HG03439 (cell line): ENCODE measurements around the gene ALOX5.
"Not testable (repeated sequence)": the region's sequence is repeated elsewhere in the genome, so short reads cannot be mapped to it uniquely, and the experiment has no call there.

Experiments used
- ATAC-seq: cut with Tn5 transposase; IDR thresholded peaks from one replicate; pipeline ENCODE4 v1.9.1; 2021; ENCODE audit warnings: mild to moderate bottlenecking, moderate library complexity; ENCODE audit not compliant: unreplicated experiment

Gene ALOX5

DNA sequence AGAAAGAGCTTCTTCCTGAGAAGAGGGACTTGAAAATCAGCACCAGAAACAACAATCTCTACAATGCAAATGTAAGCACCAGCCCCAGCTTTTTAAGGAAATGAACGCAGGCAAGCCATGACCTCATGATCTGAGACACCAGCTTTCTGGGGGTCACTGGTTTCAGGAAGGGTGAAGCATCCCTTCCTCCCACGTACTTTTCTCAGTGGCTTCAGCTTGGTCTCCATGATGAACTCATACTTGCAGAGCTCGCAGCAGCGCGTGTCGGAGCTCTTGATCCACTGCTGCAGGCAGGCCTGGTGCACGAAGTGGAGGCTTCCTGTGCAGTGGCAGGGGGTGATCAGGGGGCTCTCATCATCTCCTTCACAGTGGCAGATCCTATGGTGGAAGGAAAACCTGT is 87.0 kb downstream of the ALOX5 start:
- peak; percentile 77 for ATAC-seq

DNA sequence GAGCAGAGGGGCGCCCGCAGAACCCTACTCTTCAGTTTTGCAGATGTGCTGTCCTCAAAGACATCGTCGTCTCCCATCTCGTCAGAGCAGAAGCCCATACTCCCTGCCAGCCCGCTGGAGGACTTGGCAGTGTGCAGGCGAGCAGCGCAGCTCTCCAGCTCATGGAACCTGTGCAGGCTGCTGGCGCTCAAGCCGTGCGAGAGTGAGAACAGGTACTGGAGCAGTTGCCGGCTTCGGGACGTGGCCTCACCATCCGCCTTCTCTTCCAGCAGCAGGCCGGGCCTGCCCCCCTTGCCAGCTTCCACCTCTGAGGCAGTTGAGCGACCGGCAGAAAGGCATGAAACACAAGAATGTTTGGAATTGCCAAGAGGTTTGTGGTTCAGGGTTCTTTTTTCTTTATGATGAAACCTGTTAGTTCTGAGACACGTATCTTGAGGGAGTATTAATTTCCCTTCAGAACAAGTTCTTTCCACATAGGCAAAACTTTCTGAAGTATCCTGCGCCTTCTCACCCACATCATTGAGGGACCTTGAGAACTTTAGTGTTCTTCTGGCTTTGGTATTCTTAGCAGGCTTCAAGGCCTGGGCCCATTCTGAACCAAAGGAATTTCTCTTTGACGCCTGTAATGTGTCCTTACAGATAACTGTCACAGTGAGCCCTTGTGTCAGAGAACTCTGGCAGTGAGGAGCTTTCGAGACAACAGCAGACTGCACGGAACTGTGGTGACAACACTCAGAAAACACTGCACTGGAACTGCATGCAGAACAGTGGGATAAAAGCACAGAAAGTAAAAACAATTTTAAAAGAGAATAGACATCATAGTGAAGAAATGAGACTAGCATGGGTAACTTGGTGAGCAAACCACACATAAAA is 89.5 kb downstream of the ALOX5 start:
- ATAC-seq = no peak

DNA sequence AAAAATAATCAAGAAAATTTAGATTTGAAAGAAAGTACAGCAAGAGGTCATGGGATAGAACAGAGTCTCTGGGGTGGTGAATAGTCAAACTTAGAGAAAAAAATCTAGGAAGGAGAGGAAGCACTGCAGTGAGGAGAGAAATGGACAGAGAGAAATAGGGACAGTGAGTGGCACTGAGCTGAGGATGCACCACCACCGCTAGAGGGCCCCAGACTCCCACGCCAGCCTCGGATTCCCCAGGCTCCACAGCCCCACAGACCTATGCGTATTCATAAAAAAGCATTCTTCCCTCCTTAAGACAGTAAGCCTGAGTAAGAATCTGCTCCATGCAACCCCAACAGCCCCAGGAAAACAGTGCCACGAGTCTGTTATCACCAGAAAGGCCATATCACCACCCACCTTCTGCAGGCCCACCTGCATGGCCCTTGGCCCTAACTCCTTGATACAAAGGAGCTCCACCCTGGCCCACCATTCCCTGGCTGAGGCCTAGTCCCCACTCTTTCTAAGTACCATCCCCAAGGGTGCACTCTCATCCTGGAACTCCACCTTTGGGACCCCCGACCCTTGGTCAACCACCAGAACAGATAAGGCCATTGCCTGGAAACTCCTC is 91.0 kb downstream of the ALOX5 start:
- peak; percentile 46 for ATAC-seq

DNA sequence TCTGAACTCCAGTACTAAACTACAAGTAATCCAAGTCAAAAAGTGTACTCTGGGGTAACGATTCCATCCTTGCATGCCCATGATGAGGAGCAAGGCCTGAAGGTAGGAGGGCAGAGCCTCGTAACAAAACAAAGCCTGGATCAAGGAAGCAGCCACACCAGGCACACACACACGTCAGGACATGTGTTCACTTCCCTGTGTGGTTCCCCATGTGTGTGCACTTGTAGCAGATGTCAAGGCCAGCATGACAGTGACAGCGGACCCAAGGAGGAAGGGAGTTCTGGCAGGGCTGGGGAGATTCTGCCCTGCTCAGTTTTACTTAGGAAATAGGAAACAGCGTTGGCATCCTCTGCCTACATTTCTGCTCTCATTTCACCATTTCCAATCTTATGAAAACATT is 92.8 kb downstream of the ALOX5 start:
- no peak for ATAC-seq

DNA sequence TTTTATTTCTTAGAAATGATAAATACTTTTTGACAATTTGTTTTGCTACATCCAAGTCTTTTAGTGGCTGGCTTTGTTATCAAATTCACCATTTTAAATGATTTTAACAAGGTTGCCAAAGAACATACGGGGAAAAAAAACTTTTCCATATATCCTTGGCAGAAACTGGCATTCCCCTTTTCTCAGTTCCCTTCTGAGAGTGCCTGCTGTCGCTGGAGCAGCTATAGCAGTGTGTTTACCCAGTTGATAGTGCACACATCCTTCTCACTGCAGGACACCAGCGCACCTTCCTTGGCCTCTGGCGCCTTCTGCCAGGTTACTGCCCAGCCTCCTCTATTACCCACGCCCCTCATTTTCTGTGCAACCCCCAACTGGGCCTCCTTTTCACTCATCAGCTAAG is 94.1 kb downstream of the ALOX5 start:
- no peak for ATAC-seq

DNA sequence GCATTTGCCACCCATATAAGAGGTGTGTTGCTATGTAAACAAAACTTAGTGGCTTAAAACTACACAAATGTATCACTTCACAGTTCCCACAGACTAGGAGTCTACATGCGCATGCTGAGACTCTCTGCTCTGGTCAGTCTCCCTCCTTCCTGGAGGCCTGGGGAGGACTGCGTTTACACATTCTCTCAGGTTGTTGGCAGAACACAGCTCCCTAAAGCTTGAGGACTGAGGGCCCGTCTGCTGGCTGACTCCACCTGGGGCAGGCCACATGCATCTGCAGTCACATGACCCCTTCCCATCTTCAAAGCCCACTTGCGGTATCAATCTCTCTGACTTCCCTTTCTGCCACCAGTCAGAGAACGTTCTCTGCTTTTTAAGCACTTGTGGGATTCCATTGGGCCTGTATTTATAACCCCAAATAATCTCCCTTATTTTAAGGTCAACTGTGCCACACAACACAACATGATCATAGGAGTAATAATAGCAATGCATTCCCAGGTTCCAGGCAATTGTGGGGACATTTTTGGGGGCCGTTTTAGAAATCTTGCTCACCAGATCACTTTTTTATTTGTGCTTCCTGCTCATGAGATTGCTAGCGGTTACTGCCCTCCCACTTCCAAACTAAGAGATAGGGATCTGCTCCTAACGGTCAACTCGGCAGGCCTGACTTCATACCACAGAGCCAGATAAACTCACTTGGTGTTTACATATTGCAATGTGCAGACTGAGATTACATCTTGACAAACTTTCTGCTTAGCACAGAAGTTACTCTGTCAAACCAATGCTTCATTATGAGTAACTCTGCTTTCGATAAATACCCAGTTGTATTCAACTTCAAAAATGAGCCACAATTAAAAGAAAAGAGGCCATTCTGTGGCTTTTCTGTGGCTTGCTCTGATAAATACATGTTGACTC is 96.3 kb downstream of the ALOX5 start:
- no peak for ATAC-seq

DNA sequence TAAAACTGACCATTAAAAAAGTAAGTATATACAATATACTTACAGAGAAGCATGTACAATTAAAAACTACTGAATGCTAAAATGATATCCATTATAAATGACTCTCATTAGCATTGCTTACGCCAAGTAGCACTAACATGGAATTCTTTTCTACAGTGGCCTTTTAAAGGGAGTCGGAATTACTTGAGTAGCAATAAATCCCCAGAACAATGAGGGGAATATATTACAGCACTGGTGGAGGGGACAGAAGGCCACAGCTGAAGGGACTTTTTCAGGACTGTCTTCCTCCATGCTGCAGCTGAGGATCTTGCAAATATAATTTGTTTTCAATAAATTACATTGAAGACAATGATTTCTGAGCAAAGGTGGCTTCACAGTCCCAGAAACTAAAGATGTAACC is 97.0 kb downstream of the ALOX5 start:
- ATAC-seq = no peak

DNA sequence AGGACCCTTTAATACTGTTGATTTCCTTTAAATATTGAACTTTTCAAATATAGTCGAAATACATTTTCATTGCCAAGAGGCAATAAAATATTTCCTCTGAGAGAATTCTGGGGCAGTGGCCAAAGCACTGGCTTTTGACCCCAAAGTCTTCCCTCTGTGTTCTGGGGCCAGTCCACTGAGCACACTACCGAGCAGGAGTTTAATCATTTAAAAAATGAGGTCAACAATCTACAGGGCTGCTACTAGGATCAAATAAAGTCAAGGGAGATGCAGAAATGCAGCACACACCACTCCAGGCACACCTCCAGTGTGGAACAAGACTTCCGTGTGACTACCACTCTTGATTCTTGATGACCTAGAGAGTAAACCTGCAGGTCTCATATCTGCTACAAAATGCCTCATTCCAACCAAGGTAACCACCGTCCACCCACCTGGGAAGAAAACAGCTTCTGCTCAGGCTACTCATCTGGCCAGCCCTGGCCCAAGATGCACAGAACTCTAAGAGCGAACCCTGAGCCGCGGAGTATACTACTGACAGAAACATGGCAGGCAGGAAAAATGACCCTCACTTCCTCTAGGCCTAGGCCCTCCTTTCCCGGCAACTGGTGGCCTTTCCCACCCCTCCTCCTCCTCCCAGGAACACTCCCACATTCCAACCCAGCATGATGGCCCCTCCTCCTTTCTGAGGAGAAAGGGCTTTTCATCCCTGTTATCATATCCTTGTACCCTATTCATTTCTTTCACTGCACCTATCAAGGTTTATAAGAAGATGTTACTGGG is 97.7 kb downstream of the ALOX5 start:
- ATAC-seq = no peak

DNA sequence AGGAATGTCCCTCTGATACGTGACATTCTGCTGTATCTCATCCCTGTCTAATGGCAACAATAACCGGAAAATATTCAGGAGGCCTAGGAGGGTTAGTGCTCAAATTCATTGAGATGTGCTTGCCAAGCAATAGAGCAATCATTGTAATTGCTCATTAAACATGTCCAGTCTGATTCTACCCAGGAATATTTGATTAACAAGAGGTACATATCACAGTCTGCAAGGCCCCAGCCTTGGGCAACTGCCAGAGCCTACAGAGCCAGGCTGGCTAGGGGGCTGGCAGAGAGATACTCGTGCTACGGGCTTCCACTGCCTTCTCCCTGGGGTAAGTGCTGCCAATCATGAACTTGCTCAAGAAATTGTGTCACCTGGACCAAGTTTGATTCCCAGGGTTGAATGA is 99.1 kb downstream of the ALOX5 start:
- no peak for ATAC-seq

DNA sequence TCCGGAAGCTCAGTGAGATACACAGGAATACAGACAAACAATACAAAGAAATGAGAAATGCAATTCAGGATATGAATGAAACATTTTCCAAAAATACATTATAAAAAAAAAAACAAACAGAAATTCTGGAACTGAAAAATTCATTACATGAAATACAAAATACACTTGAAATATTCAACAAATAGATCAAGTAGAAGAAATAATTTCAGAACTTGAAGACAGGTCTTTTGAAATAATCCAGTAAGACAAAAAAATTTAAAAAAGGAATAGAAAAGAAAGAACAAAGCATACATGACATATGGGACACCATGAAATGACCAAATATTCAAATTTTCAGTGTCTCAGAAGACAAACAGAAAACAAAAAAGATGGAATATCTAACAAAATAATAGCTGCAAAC is 102.5 kb downstream of the ALOX5 start:
- ATAC-seq = no peak

DNA sequence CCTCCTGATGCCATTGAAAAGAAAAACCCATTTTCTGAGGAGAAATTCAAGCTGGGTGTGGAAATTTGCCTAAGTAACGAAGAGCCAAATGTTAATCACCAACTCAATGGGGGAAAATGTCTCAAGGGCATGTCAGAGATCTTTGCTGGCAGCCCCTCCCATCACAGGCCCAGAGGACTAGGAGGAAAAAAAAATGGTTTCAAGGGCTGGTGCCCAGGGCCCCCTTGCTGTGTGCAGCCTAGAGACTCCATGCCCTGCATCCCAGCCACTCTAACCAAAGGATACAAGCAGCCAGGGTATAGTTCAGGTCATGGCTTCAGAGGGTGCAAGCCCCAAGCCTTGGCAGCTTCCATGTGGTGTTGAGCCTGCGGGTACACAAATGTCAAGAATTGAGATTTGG is 106.3 kb downstream of the ALOX5 start:
- no peak for ATAC-seq

DNA sequence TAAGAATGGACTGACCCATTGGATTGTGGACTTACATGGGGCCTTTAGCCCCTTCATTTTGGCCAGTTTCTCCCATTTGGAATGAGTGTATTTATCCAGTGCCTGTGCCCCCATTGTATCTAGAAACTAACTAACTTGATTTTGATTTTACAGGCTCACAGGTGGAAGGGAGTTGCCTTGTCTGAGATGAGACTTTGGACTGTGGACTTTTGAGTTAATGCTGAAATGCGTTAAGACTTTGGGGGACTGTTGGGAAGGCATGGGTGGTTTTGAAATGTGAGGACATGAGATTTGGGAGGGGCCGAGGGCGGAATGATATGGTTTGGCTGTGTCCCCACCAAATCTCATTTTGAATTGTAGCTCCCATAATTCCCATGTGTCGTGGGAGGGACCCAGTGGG is 107.1 kb downstream of the ALOX5 start:
- ATAC-seq = not testable (repeated sequence)

DNA sequence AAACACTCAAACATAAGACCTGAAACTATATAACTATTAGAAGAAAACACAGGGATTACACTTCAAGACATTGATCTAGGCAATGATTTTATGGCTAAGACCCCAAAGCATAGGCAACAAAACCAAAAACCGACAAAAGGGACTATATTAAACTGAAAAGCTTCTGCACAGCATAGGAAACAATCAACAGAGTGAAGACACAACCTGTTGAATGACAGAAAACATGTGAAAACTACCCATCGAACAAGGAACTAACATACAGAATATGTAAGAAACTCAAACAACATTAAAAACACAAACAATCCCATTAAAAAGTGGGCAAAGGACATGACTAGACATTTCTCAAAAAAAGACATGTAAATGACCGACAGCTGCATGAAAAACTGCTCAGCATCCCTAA is 109.0 kb downstream of the ALOX5 start:
- ATAC-seq = no peak

DNA sequence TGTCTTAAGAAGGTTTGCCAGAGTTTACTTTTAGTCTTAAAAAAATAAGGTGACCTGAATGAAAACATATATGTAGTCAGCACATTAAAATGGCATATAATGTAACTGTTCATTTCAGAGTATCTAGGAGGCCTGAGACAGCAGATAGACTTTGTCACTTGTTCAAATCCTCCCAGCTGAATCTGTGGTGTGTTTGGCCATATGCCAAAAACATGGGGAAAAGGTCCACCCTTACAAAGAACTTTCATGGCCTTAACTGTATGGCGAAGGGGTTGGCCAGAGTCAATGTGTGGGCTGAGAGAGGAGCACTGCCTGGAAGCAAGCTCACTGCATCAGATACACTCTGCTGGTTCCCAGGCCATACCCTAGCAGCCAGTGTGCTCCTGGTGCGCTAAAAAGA is 113.7 kb downstream of the ALOX5 start:
- no peak for ATAC-seq

DNA sequence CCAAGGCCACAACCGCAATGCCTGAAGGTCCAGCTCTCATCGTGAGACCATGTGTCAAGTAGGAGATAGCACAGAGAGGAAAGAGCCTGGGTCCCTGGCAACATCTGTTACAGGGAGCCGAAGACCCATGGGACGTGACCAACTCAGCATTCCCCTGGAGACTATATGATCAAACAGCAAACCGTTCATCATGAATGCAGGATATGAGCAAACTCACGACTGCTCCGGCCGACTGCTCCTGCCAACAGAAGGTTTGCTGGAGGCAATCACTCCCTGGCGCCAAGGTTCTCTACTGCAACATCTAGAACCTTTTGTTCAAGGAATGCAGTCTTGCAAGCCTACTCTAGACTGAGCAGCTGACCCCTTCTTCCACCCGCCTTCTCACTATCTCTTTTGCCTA is 114.3 kb downstream of the ALOX5 start:
- ATAC-seq = no peak

DNA sequence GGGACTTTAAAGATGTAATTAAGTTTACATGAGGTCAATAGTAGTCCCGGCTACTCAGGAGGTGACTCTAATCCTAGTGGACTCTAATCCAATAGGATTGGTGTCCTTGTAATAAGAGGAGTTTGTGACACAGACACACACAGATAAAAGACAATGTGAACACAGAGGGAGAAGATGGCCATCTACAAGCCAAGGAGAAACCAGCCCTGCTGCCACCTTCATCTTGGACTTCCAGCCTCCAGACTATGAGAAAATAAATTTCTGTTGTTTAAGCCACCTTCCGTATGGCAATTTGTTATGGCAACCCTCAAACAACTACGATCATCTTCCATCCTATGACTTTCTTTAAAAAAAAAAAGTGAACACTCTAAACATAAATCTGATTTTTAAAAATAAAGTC is 116.3 kb downstream of the ALOX5 start:
- no peak for ATAC-seq

DNA sequence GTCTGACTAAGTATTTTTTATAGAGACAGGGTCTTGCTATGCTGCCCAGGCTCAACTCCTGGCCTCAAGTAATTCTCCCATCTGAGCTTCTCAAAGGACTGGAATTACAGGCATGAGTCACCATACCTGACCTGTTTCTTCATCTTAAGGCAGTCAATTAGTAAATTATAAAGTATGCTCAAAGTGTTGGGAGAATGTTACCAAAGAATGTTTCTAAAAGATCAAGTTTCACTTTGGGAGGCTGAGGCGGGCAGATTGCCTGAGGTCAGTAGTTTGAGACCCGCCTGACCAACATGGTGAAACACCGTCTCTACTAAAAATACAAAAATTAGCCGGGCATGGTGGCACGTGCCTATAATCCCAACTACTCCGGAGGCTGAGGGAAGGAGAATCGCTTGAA is 117.0 kb downstream of the ALOX5 start:
- no peak for ATAC-seq
